CD8-positive, alpha-beta memory T cell (primary cell): ENCODE data around the gene GRAP2. TPM values are rescaled to one million over a fixed set of nuclear protein-coding genes. Genes with fewer than 3 reads are reported as not detected.
A peak's percentile ranks its signal among the peaks of the same experiment; 100 is the strongest.

Experiments used
- CTCF ChIA-PET: fragments of 350-600 bp; sonication (Branson Sonifier 250); formaldehyde crosslinking; loops from one replicate; lab custom pipeline; 2021; ENCODE audit warnings: antibody characterized with exemption; lab: Charles Lee
- POLR2A ChIA-PET: fragments of 350-600 bp; sonication (Branson Sonifier 250); formaldehyde crosslinking; loops from one replicate; lab custom pipeline; 2021; ENCODE audit warnings: antibody characterized with exemption; lab: Charles Lee
- DNase-seq, 5 donors: peaks; one replicate each; pipeline versions ENCODE4 v3.0.0 to v3.0.0-alpha.2; 2020 to 2022; ENCODE audit warnings: mixed read lengths in 1 of 5
- H3K27ac ChIP-seq: one replicate; pipeline ENCODE4 v1.7.0; 2013; ENCODE audit warnings: low read depth, mild to moderate bottlenecking, low read length, moderate library complexity
- H3K27me3 ChIP-seq: 2 replicates; pipeline ENCODE4 v1.7.0; 2013; ENCODE audit warnings: low read length, mild to moderate bottlenecking; ENCODE audit not compliant: insufficient read depth, poor library complexity, severe bottlenecking
- H3K36me3 ChIP-seq: 2 replicates; pipeline ENCODE4 v1.7.0; 2013; ENCODE audit warnings: mild to moderate bottlenecking, low read length, moderate library complexity; ENCODE audit not compliant: insufficient read depth
- H3K4me1 ChIP-seq: 2 replicates; pipeline ENCODE4 v1.7.0; 2013; ENCODE audit warnings: mild to moderate bottlenecking, low read length, moderate library complexity; ENCODE audit not compliant: insufficient read depth
- H3K4me3 ChIP-seq: 2 replicates; pipeline ENCODE4 v1.7.0; 2013; ENCODE audit warnings: mild to moderate bottlenecking, low read length
- H3K9me3 ChIP-seq: 2 replicates; pipeline ENCODE4 v1.7.0; 2013; ENCODE audit warnings: mild to moderate bottlenecking, low read length
- H3K27ac Mint-ChIP-seq, 8 donors: one replicate each; pipeline ENCODE4 v1.8.0; 2020 to 2021; ENCODE audit warnings: mixed read lengths in 8 of 8, mild to moderate bottlenecking in 6 of 8, inconsistent platforms in 3 of 8, moderate library complexity in 3 of 8
- H3K27me3 Mint-ChIP-seq, 2 donors: one replicate each; pipeline ENCODE4 v1.8.0; 2020 to 2021; ENCODE audit warnings: mixed read lengths in 2 of 2, mild to moderate bottlenecking in 1 of 2, moderate library complexity in 1 of 2
- H3K36me3 Mint-ChIP-seq, 3 donors: one replicate each; pipeline ENCODE4 v1.8.0; 2020 to 2021; ENCODE audit warnings: mixed read lengths in 3 of 3, inconsistent platforms in 1 of 3, mild to moderate bottlenecking in 1 of 3
- H3K4me1 Mint-ChIP-seq, 3 donors: one replicate each; pipeline ENCODE4 v1.8.0; 2020 to 2021; ENCODE audit warnings: mixed read lengths in 3 of 3, inconsistent platforms in 1 of 3, mild to moderate bottlenecking in 1 of 3
- H3K4me3 Mint-ChIP-seq, 7 donors: one replicate each; pipeline ENCODE4 v1.8.0; 2020 to 2021; ENCODE audit warnings: mixed read lengths in 7 of 7, mild to moderate bottlenecking in 6 of 7, moderate library complexity in 4 of 7, inconsistent platforms in 2 of 7
- H3K9me3 Mint-ChIP-seq, 5 donors: one replicate each; pipeline ENCODE4 v1.8.0; 2020 to 2022; ENCODE audit warnings: mixed read lengths in 5 of 5, mild to moderate bottlenecking in 3 of 5, moderate library complexity in 2 of 5, inconsistent platforms in 1 of 5
- polyA plus RNA-seq: library from polyadenylated mRNA; unstranded; fragments of 300-500 nt; fragmentation: Illumina TruSeq; gene quantifications from one replicate; pipeline ENCODE4 v1.2.3, GENCODE V29; 2021
- total RNA-seq, 2 experiments: library from RNA; stranded (reverse); gene quantifications; one replicate each; pipeline ENCODE4 v1.2.3, GENCODE V29; 2021

GRAP2 gene
- total and polyA plus RNA-seq, 3 experiments from 2014 or later: 41.8 to 103 (median 53.2) TPM

DNA sequence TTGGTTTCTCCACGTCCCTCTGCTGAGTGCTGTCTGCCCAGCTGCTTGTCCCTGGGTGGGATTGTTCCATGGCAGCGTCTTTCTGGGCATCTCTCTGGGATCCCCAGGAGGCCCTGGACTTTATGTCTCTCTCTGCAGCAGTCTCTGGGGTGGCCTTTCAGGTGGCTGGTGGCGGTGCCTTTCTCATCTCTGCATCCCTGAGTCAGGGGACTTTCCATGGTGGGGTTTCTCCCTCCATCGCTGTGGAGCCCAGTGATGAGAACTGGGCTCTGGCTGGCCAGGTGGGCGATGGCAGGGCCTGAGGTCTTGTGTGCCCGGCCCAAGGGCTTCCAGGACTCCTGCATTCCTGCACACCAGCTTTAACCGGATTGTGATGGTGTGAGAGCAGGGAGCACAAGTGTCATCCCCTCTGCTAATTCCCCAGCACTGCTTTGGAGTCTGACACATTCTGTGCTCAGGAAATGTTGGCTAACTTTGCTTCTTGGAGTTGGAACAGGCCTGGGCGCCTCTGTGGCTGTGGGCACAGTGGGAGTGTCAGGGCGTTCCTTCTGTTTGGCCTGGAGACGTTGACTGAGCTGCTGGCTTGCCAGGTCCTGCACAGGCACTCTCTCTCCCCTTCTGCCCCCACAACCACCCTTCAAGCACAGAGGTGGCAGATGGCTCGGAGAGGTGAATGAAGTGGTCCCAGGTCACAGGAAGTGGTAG, 121.8 kb downstream of the GRAP2 start:
- Histone ChIP-seq H3K4me1 (peaks cover 6% of the 10 kb centered on the region), H3K36me3 (no peaks in the 10 kb centered on the region), H3K27ac (no peak overlapping the region), H3K4me3 (no peak overlapping the region), H3K9me3 (no peaks in the 10 kb centered on the region), H3K27me3 (no peaks in the 10 kb centered on the region)
- DNase-seq: peak in 1 of 5 donors; percentile 26
- peaks cover 0 to 4% of the 10 kb centered on the region in 2 donors for H3K27me3 Mint-ChIP-seq
- no peaks in the 10 kb centered on the region for H3K36me3 Mint-ChIP-seq
- H3K4me3 Mint-ChIP-seq: no peak overlapping the region
- no peaks in the 10 kb centered on the region for H3K9me3 Mint-ChIP-seq
- CTCF ChIA-PET: interaction anchor here (0.8 to 3.7 kb wide), 8 partner anchors 12 to 487 kb away, joined by 3 to 60 read pairs (median 13); partner anchors contain the start of genes ENTHD1 and GRAP2
- POLR2A ChIA-PET: no interaction called here
- H3K27ac Mint-ChIP-seq: no peak overlapping the region
- H3K4me1 Mint-ChIP-seq: peaks cover 0 to 4% (median 4%) of the 10 kb centered on the region in 3 donors

Other genes with a start within 250 kb of the GRAP2 start
- gene ENTHD1, start 7.3 kb upstream of the GRAP2 start, total RNA-seq: under 1 TPM; 0.16 to 0.35 TPM
- gene ENTHD1, start 7.3 kb upstream of the GRAP2 start, polyA plus RNA-seq: 0.16 TPM
- gene TMA7B, start 59.3 kb downstream of the GRAP2 start, total RNA-seq: 1 to 10 TPM; 1.4 to 2.0 TPM
- gene TMA7B, start 59.3 kb downstream of the GRAP2 start, polyA plus RNA-seq: 3.0 TPM
- under 1 TPM; 0.33 to 0.51 TPM for gene FAM83F, start 93.9 kb downstream of the GRAP2 start, total RNA-seq
- 0.01 TPM for gene FAM83F, start 93.9 kb downstream of the GRAP2 start, polyA plus RNA-seq